Epithelial cell of proximal tubule (primary cell): ENCODE data around the gene SCAMP3. TPM values are rescaled to one million over a fixed set of nuclear protein-coding genes. Genes with fewer than 3 reads are reported as not detected.
A peak's percentile ranks its signal among the peaks of the same experiment; 100 is the strongest.
"Not testable (repeated sequence)": the region's sequence is repeated elsewhere in the genome, so short reads cannot be mapped to it uniquely, and the experiment has no call there.

Experiments
- DNase-seq: peaks from one replicate; pipeline ENCODE4 v3.0.0-alpha.2; 2011; ENCODE audit warnings: low read depth
- H3K4me3 ChIP-seq: 2 replicates; pipeline ENCODE4 v1.5.1; 2011; ENCODE audit warnings: low read depth, mild to moderate bottlenecking, low read length
- total RNA-seq: library from RNA; depleted of rRNA; stranded (reverse); fragments of >200 nt; gene quantifications from 2 replicates; pipeline ENCODE4 v1.2.3, GENCODE V29; 2015
- TF ChIP-seq, protein P1 (sequence below): conservative IDR thresholded peaks from 2 replicates; pipeline ENCODE4 v1.5.1; 2012; ENCODE audit warnings: low read depth, mild to moderate bottlenecking, low read length

The SCAMP3 gene
- total RNA-seq, 1 donor from 2014 or later: 61.8 TPM

DNA sequence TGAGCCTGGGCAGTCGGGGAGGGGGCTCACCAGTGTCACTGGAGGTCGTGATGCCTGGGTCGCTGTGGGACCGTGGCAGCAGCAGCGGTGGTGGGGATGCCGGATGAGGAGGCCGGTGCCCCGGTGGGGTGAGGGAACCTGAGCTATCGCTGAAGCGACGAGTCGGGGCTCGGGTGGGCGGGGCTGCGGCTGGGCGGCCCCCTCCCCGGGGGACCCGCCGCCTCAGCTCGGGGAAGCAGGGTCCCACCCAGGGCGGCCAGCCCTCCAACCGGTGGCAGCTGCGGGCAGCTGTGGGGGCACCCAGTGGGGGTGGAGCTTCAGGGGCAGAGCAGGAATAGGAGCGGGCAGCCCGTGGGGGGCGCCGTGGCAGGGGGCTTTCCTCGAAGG, 11.9 kb downstream of the SCAMP3 start:
- TF ChIP-seq, protein P1, sequence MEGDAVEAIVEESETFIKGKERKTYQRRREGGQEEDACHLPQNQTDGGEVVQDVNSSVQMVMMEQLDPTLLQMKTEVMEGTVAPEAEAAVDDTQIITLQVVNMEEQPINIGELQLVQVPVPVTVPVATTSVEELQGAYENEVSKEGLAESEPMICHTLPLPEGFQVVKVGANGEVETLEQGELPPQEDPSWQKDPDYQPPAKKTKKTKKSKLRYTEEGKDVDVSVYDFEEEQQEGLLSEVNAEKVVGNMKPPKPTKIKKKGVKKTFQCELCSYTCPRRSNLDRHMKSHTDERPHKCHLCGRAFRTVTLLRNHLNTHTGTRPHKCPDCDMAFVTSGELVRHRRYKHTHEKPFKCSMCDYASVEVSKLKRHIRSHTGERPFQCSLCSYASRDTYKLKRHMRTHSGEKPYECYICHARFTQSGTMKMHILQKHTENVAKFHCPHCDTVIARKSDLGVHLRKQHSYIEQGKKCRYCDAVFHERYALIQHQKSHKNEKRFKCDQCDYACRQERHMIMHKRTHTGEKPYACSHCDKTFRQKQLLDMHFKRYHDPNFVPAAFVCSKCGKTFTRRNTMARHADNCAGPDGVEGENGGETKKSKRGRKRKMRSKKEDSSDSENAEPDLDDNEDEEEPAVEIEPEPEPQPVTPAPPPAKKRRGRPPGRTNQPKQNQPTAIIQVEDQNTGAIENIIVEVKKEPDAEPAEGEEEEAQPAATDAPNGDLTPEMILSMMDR: no peak
- no peak overlapping the region for H3K4me3 ChIP-seq
- no peak for DNase-seq

DNA sequence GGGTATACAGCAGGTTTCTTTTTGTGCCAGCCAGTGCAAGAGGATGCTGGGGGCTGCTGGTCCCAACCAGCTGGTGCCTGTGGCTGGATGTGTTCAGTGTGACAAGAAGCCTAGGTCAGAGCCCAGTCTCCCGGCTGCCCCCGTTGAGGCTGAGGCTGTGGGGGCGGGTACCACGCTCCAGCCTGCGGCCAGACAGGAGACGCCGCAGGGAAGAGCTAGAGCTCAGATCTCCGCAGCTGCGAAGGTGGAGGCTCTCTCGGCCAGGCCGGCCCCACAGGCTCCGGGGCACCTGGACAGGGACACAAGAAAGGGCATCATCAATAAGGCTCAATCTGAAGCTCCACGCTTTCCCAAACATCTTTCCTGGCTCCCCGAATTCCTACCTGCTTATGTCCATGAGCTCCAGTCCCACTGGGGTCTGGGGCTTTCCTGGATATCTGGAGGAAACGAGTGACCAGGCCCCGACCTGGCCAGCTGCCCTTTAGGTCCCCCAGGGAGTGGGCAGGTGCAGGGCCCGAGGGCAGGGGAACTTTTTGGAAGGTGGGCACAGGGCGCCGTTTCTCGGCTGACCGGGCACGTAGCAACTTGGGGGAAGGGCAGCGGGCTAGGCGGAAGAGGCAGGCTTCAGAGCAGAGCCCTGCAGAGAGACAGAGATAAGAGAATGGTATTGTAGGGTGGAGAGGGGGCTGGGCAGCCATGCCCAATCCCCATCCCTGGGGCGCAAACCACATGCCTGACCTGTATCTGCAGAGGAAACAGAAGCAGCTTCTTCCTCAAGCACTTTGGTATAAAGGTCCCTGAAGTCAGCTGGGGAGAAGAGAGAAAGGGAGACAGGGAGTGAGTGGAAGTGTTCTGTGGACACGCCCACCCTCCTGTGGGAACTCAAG, 14.2 kb downstream of the SCAMP3 start:
- no peak overlapping the region for H3K4me3 ChIP-seq
- TF ChIP-seq, protein P1: no peak
- DNase-seq: no peak

- not testable (repeated sequence) for DNase-seq, H3K4me3 ChIP-seq
Observed at GRCh38 chr1:155246796-155247195, 15.4 kb downstream of the SCAMP3 start.

DNA sequence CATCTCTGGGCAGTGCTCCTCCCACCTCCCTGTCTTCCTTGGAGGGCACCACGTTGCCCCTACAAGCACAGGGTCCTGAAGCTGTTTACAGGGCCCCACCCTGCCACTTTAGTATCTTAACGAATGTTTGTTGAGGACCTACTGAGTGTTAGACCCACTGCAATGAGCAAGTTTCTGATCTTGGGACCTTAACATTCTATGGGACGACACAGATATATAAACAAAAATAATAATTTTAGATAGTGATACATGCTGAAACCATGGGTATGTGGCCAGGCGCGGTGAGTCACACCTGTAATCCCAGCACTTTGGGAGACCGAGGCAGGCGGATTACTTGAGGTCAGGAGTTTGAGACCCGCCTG, 17.0 kb downstream of the SCAMP3 start:
- no peak for DNase-seq
- TF ChIP-seq, protein P1: no peak
- peak overlapping the region; percentile 78 for H3K4me3 ChIP-seq

GRCh38 chr1:155244368-155245162, 17.6 kb downstream of the SCAMP3 start:
- DNase-seq: peak; percentile 88
- TF ChIP-seq, protein P1: peak; percentile 14

DNA sequence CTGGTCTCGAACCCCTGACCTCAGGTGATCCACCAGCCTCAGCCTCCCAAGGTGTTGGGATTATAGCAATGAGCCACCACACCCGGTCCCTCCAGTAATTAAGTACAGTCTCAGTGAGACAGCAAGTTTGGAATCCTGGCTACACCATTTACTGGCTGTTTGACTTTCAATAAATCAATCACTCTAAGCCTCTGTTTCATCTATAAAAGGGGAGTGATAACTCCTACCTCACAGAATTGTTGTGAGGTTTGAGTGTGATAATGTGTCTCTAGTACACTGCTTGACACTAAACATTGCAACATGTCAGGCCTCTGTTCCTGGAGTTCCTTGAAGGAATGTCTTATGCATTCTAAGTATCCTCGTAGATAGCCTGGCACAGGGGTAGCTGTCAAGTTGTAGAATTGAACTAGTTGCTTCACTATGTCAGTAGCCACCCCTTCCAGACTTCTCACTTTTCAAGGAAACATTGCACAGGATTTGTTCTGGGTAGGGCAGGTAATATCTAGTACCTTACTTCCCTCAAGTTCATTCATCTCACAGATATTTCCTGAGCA, 19.3 kb downstream of the SCAMP3 start:
- DNase-seq: no peak
- H3K4me3 ChIP-seq: peak overlapping the region; percentile 78
- TF ChIP-seq, protein P1: no peak

More at GRCh38 chr1:155244368-155245162, 17.6 kb downstream of the SCAMP3 start:
- H3K4me3 ChIP-seq: peak overlapping the region; percentile 78

DNA sequence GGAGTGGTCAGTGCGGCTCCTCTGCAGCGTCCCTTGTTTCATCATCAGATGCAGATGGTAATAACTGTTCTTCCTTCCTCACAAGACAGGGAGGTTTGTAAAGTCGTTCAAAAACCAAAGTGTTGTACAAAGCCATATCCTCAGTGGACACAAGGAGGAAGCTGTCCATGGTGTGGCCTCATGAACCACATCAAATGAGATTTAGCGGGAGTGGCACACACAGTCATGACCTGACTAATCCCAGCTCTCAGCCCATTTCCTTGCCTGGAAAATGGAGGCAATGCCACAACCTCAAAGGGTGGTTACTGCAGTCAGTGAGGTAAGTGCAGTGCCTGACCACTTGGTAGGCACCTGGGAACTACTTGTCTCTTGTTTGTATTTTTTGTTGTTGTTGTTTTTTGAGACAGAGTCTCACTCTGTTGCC, 20.3 kb downstream of the SCAMP3 start:
- DNase-seq: no peak
- TF ChIP-seq, protein P1: no peak
- H3K4me3 ChIP-seq: no peak overlapping the region
